NB4 (cell line): ENCODE measurements around the gene CRACR2B.
A peak's percentile ranks its signal among the peaks of the same experiment; 100 is the strongest.

Experiments
- MYC ChIP-seq: IDR thresholded peaks from 2 replicates; pipeline ENCODE4 v1.6.1; 2011; ENCODE audit warnings: low read depth, low read length
- TF ChIP-seq, protein P1 (sequence below): IDR thresholded peaks from one replicate; pipeline ENCODE4 v1.5.1; 2012; ENCODE audit warnings: low read depth, low read length

DNA sequence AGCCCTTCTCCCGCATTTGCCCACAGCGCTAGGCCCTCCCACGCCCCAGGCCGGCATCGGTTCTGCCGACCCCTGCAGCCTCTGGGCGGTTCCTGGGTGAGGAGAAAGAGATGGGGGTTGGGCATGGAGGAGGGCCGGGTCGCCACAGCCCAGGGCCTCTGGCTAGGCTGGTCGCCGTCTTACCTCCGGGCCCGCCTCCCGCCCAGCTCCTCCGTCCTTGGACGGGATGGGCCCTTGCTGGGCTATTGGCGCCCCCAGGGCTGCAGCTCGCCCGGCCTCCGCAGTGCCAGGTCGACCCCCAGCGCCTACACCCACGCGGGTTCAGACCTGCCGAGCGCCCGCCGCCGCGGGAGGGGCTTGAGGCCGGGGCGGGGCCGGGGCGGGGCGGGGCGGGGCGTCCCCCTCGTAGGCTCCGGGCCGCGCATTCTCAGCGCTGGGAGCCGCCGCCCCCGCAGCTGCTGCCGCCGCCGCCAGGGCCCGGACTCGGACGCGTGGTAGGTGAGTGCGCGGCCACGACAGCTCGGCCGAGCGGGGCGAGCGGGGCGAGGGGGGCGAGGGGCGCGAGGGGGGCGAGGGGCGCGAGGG is 4.9 kb downstream of the CRACR2B start, which contains the start of gene CD151:
- TF ChIP-seq, protein P1, sequence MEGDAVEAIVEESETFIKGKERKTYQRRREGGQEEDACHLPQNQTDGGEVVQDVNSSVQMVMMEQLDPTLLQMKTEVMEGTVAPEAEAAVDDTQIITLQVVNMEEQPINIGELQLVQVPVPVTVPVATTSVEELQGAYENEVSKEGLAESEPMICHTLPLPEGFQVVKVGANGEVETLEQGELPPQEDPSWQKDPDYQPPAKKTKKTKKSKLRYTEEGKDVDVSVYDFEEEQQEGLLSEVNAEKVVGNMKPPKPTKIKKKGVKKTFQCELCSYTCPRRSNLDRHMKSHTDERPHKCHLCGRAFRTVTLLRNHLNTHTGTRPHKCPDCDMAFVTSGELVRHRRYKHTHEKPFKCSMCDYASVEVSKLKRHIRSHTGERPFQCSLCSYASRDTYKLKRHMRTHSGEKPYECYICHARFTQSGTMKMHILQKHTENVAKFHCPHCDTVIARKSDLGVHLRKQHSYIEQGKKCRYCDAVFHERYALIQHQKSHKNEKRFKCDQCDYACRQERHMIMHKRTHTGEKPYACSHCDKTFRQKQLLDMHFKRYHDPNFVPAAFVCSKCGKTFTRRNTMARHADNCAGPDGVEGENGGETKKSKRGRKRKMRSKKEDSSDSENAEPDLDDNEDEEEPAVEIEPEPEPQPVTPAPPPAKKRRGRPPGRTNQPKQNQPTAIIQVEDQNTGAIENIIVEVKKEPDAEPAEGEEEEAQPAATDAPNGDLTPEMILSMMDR: no peak
- peak; percentile 29; the same call in 1 of the 2 replicates for TF ChIP-seq MYC
